T-helper 2 cell (primary cell): ENCODE measurements around the gene DVL2.

ENCODE experiments used
- DNase-seq, 5 experiments: peaks; one replicate each; pipeline versions ENCODE4 v3.0.0 to v3.0.0-alpha.2; 2012 to 2022

The DVL2 gene

GRCh38 chr17:7237761-7238419 lies 3.6 kb upstream of the DVL2 start:
- DNase-seq: peak; percentile 58 to 88 (median 75)

DNA sequence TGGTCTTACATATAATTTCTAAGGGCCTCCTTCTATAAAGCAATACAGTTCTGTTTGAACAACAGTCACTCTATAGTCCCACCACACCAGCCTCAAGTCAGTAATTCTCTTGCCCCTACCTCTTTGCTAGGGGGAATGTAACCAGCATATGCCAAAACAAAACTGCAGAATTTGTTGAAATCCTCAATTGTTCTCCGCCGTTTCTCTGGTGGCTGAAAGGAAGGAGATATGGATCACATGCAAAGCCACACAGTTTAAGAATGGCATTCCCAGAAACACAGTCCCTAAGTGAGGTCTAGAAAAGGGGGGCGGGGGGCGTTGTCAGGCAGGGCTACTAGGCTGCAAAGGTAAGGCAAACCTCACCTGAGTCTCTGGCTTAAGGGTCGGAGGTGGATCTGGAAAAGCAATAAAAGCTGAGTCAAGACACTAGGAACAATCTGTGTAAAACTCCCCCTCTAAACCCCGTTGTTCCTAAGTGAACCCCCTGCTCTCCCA lies 3.0 kb upstream of the DVL2 start:
- no peak for DNase-seq

GRCh38 chr17:7236808-7237207 lies 2.5 kb upstream of the DVL2 start:
- no peak for DNase-seq

GRCh38 chr17:7235693-7236665 lies 1.7 kb upstream of the DVL2 start:
- no peak for DNase-seq

- no peak for DNase-seq
These were observed 625 bp downstream of the DVL2 start for GRCh38 chr17:7233701-7234082.

GRCh38 chr17:7232114-7232513 lies 2.2 kb downstream of the DVL2 start:
- no peak for DNase-seq

GRCh38 chr17:7229504-7229903 lies 4.8 kb downstream of the DVL2 start:
- no peak for DNase-seq

DNA sequence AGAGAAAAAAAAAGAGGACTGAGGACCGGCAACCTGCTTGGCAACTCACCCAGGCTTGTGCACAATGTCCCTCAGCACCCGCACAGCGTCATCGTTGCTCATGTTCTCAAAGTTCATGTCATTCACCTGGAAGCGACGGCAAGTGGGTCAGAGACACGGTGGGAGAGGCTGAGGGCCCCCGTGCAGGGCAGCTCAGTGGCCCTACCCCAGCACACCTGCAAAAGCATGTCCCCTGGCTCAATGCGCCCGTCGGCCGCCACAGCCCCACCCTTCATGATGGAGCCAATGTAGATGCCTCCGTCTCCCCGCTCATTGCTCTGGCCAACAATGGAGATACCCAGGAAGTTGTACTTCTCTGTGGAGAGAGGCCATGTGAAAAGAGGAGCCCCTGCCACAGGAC lies 5.4 kb downstream of the DVL2 start:
- no peak for DNase-seq

- DNase-seq: no peak
These were observed 7.3 kb downstream of the DVL2 start for GRCh38 chr17:7226721-7227710.

DNA sequence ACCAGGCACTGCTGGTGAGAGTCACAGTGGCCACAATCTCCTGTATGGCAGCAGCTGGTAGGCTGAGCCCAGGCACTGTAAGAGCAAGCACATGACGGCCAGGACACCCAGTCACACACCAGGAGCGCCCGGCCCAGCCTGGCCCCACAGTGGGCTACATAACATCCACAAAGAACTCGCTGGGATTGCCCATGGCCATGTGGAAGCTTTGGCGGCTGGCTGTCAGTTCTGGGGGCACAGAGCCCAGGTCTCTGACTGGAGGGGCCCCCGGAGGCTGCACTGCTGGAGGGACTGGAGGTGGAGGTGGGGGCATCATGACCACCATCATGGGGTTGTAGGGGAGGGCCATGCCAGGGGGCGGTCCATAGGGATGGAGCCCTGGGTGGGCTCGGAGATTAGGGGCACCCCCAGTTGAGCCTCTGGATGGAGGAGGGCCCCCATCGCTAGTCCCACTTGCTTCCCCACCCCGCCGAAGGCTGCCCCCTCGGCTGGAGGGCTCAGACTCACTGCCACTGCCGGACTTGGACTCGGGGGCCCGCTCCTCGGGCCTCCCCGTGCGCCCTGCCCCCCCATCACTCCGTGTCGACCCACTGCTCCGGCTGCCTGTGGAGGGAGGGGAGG lies 8.5 kb downstream of the DVL2 start:
- DNase-seq: no peak

DNA sequence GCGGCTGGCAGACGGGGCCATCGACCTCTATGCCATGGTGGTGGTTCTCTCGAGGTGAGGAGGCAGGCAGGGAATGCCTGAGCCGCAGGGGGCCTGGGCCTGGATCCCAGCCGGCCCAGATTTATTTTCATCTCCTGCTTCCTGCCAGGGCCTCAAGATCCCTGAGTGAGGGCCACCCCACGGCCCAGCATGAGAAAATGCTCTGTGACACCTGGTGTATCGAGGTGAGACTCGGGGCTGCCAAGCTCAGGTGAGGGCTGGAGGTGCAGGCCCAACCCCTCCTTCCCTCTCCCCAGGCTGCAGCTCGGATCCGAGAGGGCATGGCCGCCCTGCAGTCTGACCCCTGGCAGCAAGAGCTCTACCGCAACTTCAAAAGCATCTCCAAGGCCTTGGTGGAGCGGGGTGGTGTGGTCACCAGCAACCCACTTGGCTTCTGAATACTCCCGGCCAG lies 9.6 kb downstream of the DVL2 start:
- no peak for DNase-seq

DNA sequence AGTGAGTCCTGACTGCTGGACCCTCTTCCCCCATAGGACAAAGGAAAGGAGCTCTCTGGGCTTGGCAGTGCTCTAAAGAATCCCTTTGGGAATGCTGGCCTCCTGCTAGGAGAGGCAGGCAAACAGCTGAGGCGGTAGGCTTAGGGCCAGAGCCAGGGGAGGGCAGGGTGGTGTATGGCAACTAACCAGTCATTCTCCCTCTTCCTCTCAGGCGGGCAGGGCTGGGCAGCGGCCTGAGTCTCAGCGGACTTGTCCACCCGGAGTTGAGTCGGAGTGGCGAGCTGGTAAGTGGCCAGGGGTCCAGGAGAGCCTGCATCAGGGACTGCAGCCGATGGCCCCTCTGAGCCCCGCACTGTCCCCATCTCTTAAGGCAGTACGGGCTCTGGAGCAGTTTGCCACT lies 10.2 kb downstream of the DVL2 start:
- DNase-seq: no peak

DNA sequence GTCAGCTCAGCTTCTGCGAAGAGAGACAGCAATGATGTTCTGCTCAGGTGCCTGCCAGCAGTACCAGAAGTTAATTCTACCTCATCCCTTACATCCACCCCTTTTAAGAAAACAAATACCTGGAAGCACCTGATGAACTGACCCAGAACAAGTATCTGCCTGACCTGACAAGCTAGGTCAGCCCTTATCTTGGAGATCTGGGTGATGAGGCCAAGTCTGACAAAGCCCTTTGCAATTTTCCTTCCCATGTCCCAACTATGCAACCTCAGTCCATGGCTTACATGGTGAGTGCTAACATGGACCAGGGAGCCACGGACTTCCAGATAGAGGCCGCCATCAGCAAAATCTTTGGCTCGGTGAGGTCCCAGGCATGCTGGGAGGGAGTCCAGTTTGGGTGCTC lies 10.9 kb downstream of the DVL2 start:
- no peak for DNase-seq

GRCh38 chr17:7222972-7223292 lies 11.4 kb downstream of the DVL2 start:
- no peak for DNase-seq

DNA sequence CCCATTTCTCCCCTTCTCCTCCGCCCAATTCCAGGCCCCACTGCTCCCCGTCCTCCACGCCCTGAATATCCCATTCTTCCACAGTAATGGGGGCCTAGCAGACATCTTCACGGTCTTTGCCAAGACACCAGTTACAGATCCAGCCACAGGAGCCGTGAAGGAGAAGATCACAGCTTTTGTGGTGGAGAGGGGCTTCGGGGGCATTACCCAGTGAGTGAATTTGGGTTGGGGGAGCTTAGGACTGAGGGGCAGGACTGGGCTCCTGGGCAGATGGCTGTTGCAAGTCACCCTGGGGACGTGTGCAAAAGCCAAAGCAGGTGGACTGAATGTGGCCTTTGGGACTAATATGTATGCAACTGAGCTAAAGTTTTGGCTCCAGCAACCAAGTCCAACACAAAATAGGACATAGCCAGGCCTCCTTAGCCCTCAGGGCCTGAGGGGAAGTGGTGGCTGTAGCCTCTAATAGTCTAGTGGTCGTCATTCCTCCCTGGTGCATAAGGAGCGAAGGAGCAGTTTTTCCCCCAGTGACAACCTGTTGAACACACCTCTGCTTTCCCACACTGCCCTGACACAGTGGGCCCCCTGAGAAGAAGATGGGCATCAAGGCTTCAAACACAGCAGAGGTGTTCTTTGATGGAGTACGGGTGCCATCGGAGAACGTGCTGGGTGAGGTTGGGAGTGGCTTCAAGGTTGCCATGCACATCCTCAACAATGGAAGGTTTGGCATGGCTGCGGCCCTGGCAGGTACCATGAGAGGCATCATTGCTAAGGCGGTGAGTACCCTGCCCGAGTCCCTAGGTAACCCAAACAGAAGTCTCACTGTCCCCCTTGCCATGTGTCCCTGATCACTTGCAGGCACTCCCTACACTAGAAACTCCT lies 12.0 kb downstream of the DVL2 start:
- DNase-seq: no peak

GRCh38 chr17:7221278-7222092 lies 12.8 kb downstream of the DVL2 start:
- DNase-seq: no peak

DNA sequence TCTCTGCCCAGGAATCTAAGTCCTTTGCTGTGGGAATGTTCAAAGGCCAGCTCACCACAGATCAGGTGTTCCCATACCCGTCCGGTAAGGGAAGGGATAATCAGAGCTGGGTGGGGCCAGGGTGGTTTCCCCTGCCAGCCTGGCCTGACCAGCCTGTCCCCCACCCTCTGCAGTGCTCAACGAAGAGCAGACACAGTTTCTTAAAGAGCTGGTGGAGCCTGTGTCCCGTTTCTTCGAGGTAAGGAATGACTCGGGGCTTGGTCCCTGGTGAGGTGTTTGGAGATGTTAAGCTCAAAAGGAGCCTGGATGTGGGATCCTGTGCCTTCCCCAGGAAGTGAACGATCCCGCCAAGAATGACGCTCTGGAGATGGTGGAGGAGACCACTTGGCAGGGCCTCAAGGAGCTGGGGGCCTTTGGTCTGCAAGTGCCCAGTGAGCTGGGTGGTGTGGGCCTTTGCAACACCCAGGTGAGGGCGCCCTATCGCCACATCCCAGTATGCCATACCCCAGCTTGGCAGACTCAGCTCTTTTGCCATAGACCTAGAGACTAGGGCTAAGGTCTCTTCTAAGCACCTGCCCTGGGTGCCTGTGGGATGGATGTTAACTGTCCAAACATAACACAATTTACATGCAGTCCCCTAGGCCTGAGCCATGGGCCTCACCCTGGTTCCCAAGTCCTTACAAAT lies 13.6 kb downstream of the DVL2 start:
- peak in 4 of 5 experiments; percentile 31 to 77 (median 41) for DNase-seq

DNA sequence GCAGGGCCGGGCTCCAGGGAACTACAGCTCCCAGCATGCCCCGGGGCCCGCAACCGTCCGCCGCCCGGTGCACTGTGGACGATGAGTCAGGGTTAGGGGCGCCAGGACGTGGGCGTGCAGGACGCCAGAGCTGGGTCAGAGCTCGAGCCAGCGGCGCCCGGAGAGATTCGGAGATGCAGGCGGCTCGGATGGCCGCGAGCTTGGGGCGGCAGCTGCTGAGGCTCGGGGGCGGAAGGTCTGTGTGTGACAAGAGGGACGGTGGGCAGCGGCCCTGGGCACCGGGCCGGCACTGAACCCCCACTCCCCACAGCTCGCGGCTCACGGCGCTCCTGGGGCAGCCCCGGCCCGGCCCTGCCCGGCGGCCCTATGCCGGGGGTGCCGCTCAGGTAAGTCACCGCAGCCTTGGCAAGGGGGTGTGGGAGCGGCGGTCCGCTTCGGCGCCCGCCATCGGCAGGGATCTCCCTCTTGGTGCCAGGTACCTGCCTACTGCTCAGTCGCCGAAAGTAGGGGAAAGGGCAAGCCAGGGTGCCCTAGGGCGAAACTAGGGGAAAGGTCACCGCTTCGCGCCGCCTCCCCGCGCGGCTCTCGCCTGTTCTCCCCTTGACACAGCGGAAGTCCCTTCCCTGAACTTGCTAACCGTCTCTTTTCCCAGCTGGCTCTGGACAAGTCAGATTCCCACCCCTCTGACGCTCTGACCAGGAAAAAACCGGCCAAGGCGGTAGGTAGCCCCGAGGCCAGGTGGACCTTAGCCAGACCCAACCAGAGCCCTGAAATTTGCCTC lies 14.3 kb downstream of the DVL2 start, which contains the start of the genes ACADVL and DLG4:
Gene ACADVL, plus strand, starts transcription at position 127 of the 781 bp plus-strand sequence. Its CDS starts 47 bp downstream, at position 174.
Gene DLG4, minus strand, starts transcription at position 25 of the 781 bp plus-strand sequence.
- DNase-seq: peak; percentile 52 to 82 (median 63)
